Left lobe of liver (tissue), 2 donors: Measurements from ENCODE around the gene TMEM14C. TPM values are rescaled to one million over a fixed set of nuclear protein-coding genes. Genes with fewer than 3 reads are reported as not detected.

Experiments used
- ATAC-seq: fragments of 200-7000 bp; cut with Tn5 transposase; one replicate; pipeline ENCODE4 v1.9.1; 2020; ENCODE audit warnings: mild to moderate bottlenecking, moderate library complexity
- DNase-seq: peaks from one replicate; pipeline ENCODE4 v3.0.0-alpha.2; 2020; ENCODE audit warnings: low spot score
- total RNA-seq: library from RNA; stranded (reverse); gene quantifications from one replicate; pipeline ENCODE4 v1.2.1, GENCODE V29; 2021
- donor health status: DM: no; HTN: no; CAD: no; lungs with moderate emphysema.
- donor health status: DM: no; HTN: yes; CAD: no.

Gene TMEM14C
- 52.0 TPM for total RNA-seq

DNA sequence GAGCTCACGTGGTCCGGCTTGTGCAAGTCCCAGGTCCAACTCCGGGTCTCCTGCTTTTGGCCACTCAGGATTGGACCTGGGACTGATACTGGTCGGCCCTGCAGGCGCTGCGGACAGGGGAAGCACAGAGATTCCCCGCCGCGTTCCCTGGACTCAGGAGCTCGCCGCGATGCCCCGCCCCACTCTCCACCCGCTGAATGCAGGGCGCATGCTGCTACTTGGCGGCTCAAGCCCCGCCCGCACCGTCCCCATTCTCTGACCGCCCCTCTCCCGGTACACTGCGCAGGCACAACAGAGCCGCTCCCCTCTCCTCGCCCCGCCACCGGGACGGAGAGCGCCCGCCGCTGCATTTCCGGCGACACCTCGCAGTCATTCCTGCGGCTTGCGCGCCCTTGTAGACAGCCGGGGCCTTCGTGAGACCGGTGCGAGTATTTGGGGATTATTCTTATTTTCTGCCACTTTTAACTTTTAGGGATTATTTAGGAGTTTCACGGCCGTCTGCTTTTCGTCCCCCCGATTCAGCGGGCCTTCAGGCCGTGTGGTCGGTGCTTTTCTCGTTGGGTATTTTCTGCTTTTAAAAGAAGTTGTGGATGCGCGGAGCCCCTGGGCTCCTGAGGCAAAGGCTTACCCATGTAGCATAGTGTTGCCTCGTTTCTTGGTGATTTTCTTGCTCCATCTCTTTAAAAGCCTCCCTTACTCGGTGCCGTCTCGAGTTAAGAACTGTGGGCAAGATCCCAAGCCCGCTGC, at the start of gene TMEM14C:
Gene TMEM14C, plus strand, starts transcription at position 251 of the 747 bp plus-strand sequence. CDS start 1,544 bp downstream, outside the sequence.
- peak; percentile 100 for DNase-seq

GRCh38 chr6:10676403-10676802, 46.5 kb upstream of the TMEM14C start:
- ATAC-seq: no peak
- DNase-seq: no peak

More for the DNA sequence above, at the start of gene TMEM14C:
- peak; percentile 98 for ATAC-seq

DNA sequence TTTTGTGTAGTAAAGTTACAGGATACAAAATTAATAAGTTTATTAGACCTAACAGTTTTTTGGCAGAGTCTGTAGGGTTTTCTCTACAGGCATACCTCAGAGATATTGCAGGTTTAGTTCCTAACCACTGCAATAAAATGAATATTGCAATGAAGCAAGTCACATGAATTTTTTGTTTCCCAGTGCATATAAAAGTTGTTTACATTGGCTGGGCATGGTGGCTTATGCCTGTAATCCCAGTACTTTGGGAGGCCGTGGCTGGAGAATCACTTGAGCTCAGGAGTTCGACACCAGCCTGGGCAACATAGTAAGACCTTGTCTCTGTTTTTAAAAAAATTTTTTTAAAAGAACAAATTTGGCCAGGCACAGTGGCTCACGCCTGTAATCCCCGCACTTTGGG, 44.4 kb upstream of the TMEM14C start:
- ATAC-seq (no peak), DNase-seq (no peak)

DNA sequence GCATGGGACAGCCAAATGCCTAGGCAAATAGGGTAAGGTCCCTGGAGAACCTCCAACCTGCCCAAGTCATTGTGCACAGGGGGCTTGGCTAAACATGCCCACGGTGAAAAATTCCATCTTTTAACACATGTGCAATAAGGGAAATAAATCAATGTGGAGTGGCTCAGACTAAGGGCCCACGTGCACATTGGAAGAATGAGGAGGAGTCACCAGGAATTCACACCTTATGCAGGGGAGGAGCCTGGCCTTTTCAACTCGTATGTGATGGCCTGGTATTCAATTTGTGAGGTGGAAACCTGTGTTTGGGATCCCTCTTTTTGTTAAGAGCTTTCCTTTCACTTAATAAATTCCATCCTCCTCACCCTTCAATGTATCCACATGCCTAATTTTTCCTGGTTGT, 41.1 kb upstream of the TMEM14C start:
- no peak for DNase-seq
- ATAC-seq: no peak

GRCh38 chr6:10682355-10682988, 40.4 kb upstream of the TMEM14C start:
- no peak for DNase-seq
- no peak for ATAC-seq

DNA sequence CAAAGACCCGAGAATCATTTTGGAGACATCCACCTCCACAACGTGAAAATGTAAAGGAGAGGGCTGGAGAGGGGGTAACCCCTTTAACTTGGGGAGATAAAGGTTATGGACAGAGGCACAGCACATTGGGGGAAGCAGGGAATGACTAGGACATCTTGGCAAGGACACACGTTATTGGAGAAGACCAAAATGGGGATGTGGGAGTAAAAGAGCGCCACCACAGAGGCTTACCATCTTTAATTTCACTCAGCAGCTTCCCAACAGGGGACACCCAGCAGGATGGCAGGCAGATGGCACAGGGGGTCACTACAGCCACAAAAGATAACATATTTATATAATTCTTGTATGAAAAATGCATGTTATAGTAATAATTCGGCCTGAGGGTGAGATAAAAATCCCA, 38.3 kb upstream of the TMEM14C start:
- ATAC-seq: no peak

GRCh38 chr6:10685092-10685915, 37.6 kb upstream of the TMEM14C start:
- ATAC-seq: no peak
- DNase-seq: no peak

More for the DNA sequence above, 38.3 kb upstream of the TMEM14C start:
- DNase-seq: no peak

DNA sequence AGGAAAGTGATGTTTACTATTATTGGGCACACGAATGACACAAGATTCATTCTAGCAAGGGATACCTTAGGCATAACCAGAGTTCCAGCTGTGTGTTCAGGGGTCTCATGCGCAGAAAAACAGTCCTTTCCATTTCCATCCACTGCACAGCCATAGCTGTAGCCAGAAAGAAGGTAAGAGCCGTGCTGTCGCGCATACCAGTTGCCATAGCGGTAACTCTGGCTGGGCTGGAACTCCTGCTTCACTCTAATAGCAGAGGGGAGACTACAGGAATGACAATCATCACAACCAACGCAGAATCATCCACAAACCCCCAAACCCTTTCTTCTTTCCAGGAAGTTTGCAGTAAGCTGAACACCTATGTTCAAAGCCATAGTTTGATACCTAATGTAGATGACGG, 36.0 kb upstream of the TMEM14C start:
- DNase-seq (no peak), ATAC-seq (no peak)

DNA sequence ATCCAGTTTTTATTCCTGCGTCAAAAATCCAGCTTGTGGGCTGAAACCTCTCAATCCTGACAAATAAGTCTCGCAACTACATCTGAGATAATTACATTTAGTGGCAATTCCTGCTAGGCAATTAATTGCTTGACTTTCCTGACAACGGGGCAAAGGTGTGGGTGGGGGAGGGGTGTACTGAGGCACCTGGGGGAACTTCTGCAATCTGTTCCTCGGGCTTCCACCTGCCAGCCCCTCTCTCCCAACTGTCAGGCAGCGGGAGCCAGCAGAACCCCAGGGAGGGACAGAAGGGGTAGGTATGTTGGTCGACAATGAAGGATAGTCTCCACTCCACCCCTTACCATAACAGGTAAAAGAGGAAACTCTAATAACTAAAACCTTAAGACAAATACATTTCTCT, 35.3 kb upstream of the TMEM14C start:
- no peak for DNase-seq
- ATAC-seq: no peak

DNA sequence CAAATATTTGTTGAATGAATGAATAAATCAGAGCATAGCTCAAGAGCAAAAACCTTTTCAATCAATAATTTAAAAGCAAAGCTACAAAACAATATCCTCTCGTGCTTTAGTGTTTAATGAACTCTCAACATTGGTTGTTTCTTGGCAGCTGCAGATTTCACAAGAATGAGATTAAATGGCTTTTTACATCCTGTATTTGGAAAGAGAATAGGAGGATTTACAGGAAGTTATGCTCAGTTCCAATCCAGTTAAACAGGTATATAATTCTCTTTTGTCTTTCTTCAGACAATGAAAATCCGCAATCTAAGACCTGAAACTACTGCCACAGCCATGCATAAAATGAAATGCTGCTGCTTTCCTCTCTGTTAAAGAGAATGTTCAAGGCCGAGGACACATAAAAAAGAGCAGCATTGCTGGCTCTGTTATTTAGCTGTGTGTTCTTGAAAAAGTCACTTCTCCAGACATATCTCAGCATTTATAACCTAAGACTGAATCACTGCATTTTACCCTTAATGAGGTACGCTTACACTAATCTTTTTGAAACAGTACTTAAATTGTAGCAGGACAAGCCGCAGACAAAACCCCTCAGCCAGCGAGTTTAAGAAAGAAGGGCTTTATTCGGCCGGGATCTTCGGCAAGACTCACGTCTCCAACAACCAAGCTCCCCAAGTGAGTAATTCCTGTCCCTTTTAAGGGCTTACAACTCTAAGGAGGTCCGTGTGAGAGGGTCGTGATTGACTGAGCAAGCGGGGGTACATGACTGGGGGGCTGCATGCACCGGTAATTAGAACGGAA, 32.0 kb upstream of the TMEM14C start:
- no peak for ATAC-seq
- DNase-seq: no peak

- DNase-seq (no peak), ATAC-seq (no peak)
Measured at GRCh38 chr6:10692965-10693538, 29.8 kb upstream of the TMEM14C start.

DNA sequence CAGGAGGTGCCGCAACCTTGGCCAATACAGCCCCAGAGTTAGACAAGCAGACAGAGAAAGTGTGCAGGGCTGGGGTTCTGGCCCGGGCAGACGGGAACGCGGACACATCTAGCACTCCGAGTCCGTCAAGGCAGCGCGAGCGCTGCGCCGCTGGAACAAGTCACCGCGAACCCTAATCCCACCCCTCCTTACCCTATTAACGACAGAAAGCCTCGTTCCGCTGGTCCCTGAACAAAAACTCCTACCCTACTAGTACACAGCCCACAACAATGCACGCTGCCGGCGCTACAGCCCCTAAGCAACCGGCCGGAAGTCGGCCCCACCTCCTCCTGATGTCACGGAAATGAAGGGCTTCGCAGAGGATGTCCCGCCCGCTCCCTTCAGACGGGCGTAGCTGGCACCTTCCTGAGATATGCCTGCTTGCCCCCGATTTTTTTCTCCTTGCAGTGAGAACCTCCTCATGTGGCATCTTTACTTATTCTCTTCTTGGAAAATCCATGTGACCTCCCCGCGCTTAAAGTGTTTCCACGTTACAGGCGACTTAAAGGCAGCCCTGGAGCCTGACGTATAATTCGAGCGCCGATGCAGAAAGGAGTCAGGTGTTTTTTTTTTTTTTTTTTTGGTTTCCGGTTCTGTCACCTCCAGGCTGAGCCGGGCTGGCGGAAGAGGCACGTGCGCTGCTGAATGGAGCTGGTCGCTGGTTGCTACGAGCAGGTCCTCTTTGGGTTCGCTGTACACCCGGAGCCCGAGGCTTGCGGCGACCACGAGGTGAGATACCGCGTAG, 28.4 kb upstream of the TMEM14C start, which contains the start of the genes C6orf52 and PAK1IP1:
Gene C6orf52, minus strand, starts transcription at position 315 of the 784 bp plus-strand sequence. CDS start 7,066 bp downstream, outside the sequence.
Gene PAK1IP1, plus strand, starts transcription at position 671 of the 784 bp plus-strand sequence. Its CDS starts 14 bp downstream, at position 685.
- DNase-seq (peak; percentile 93), ATAC-seq (peak; percentile 99)

- ATAC-seq (no peak), DNase-seq (no peak)
Measured at GRCh38 chr6:10695086-10695657, 27.7 kb upstream of the TMEM14C start.

DNA sequence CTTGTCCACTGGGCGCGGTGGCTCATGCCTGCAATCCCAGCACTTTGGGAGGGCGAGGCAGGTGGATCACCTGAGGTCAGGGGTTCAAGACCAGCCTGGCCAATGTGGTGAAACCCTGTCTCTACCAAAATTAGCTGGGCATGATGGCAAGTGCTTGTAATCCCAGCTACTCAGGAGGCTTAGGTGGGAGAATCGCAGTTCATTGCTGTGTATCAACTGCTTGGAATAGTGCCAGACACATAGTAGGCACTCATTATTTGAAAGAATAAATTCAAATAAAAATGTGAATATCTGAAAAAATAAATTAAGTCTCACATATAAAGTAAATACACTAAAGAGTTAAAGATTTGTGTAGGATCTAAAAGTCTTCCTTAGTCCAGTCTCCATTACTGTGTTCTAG, 26.2 kb upstream of the TMEM14C start:
- ATAC-seq: no peak

DNA sequence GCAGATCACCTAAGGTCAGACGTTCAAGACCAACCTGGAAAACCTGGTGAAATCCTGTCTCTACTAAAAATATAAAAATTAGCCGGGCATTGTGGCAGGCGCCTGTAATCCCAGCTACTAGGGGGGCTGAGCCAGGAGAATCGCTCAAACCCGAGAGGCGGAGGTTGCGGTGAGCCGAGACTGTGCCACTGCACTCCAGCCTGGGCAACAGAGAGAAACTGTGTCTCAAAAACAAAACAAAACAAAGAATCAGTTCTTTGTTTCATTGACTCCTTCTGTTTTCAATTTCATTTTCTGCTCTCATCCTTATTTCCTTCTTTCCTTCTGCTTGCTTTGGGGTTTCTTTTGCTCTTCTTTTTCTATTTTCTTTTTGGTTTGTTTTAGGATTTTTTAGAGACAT, 8.9 kb upstream of the TMEM14C start:
- no peak for ATAC-seq
- no peak for DNase-seq

More for the DNA sequence above, 26.2 kb upstream of the TMEM14C start:
- DNase-seq: no peak

GRCh38 chr6:10719296-10719963, 3.4 kb upstream of the TMEM14C start:
- DNase-seq (peak; percentile 19), ATAC-seq (no peak)

GRCh38 chr6:10719964-10720264, 3.0 kb upstream of the TMEM14C start:
- ATAC-seq (no peak), DNase-seq (peak; percentile 43)

DNA sequence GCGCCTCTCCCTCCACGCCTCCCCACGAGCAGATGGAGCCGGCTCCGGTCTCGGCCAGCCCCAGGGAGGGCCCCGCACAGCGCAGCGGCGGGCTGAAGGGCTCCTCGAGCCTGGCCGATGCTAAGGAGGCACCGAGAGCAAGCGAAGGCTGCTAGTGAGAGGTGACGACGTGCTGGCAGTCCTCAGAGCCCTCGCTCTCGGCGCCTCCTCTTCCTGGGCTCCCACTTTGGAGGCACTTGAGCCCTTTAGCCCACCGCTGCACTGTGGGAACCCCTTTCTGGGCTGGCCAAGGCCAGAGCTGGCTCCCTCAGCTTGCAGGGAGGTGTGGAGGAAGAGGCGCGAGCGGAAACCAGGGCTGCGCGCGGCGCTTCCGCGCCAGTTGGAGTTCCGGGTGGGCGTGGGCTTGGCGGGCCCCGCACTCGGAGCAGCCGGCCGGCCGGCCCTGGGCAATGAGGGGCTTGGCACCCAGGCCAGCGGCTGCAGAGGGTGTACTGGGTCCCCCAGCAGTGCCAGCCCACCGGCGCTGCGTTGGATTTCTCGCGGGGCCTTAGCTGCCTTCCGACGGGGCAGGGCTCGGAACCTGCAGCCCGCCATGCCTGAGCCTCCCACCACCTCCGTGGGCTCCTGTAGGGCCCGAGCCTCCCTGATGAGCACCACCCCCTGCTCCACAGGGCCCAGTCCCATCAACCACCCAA, 2.5 kb upstream of the TMEM14C start:
- no peak for ATAC-seq
- DNase-seq: peak; percentile 52
